Activated naive CD8-positive, alpha-beta T cell treated with anti-CD3 and anti-CD28 coated beads, Interleukin-2, amount 50 U/mL, for 24 hours (primary cell): ENCODE data around the gene LSP1.

Experiments used
- ATAC-seq: fragments of 150-1000 bp; cut with Tn5 transposase; one replicate; pipeline ENCODE4 v1.10.0; 2021
- DNase-seq: peaks from one replicate; pipeline ENCODE4 v3.0.0; 2021
- H3K27ac Mint-ChIP-seq: one replicate; pipeline ENCODE4 v1.8.0; 2021; ENCODE audit warnings: mild to moderate bottlenecking, mixed read lengths
- H3K27me3 Mint-ChIP-seq: one replicate; pipeline ENCODE4 v1.8.0; 2021; ENCODE audit warnings: mixed read lengths
- H3K36me3 Mint-ChIP-seq: one replicate; pipeline ENCODE4 v1.8.0; 2021; ENCODE audit warnings: low read depth, mixed read lengths
- H3K4me1 Mint-ChIP-seq: one replicate; pipeline ENCODE4 v1.8.0; 2021; ENCODE audit warnings: mixed read lengths
- H3K4me3 Mint-ChIP-seq: one replicate; pipeline ENCODE4 v1.8.0; 2021; ENCODE audit warnings: mild to moderate bottlenecking, moderate library complexity, mixed read lengths
- H3K9me3 Mint-ChIP-seq: one replicate; pipeline ENCODE4 v1.8.0; 2021; ENCODE audit warnings: mixed read lengths

LSP1 gene

DNA sequence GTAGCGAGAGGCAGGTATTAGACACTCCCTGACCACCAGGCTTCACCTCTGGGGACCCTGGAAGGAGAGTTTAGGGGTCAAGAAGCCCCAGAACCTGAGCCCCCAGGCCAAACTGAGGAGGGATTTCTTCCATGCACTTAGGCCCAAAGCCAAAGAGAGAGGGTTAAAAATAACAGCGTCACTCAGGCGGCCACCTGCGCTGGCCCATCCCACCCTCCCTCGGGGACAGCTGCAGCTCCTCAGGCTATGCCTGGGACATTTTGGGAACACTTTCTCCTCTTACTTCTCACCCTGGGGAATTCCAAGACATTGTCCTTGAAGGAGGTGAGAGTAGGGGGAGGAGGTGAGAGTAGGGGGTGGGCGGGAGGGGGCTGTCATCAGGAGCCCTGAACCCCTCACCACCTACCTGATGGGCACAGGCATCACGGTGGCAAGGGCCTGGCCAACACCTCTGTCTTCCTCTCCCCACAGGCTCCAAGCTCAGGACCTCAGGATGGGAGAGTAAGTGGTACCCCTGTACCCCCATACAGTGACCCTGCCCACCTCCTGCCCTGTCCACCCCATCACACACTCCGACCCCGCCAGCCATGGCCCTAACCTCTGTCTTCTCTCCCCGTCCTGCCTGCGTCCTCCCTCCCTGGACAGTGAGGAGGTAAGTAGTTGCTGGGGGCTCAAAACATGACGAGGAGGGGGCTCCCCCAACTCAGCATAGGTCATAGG lies 13.5 kb upstream of the LSP1 start:
- ATAC-seq, result no peak
- DNase-seq, result no peak
- Mint-ChIP-seq H3K4me1 (peaks cover 21% of the 10 kb centered on the region), H3K36me3 (no peaks in the 10 kb centered on the region), H3K27ac (no peak overlapping the region), H3K27me3 (no peaks in the 10 kb centered on the region), H3K4me3 (no peak overlapping the region), H3K9me3 (no peaks in the 10 kb centered on the region)

DNA sequence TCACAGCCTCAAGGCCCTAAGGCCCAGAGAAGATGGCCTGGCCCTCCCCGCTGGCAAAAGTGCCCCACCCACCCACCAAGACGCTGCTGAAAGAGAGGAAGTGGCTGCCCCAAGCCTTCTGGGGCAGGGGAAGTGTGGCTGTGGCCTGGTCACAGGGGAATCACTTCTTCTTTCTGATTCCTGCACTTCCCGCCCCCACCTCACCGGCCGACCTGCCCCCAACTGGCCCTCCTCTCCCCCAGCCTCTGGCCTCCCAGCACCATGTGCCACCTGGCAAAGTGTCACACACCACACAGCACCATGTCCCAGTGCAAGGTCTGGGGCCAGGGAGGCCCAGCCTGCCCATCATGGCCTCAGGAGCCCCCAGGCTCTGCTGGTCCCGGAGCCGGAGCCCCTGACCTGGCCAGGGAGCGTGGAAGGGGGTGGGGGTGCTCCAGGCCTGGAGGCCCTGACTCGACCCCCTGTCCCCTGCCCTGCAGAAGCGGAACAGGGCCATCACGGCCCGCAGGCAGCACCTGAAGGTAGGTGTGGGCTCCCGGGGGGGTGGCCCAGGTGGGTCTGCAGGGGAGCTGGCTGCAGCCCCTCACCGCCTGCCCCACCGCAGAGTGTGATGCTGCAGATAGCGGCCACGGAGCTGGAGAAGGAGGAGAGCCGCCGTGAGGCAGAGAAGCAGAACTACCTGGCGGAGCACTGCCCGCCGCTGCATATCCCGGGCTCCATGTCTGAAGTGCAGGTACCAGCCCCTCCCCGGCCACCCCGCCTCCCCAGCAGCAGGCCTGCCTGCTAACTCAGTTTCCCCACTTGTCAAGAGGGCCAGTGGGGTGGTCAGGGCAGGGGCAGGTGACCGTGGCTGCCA lies 12.7 kb upstream of the LSP1 start:
- no peaks in the 10 kb centered on the region for H3K36me3 Mint-ChIP-seq
- no peak for DNase-seq
- no peak overlapping the region for H3K27ac Mint-ChIP-seq
- H3K9me3 Mint-ChIP-seq, result no peaks in the 10 kb centered on the region
- peaks cover 29% of the 10 kb centered on the region for H3K4me1 Mint-ChIP-seq
- no peak overlapping the region for H3K4me3 Mint-ChIP-seq
- peak; percentile 2 for ATAC-seq
- H3K27me3 Mint-ChIP-seq, result no peaks in the 10 kb centered on the region

DNA sequence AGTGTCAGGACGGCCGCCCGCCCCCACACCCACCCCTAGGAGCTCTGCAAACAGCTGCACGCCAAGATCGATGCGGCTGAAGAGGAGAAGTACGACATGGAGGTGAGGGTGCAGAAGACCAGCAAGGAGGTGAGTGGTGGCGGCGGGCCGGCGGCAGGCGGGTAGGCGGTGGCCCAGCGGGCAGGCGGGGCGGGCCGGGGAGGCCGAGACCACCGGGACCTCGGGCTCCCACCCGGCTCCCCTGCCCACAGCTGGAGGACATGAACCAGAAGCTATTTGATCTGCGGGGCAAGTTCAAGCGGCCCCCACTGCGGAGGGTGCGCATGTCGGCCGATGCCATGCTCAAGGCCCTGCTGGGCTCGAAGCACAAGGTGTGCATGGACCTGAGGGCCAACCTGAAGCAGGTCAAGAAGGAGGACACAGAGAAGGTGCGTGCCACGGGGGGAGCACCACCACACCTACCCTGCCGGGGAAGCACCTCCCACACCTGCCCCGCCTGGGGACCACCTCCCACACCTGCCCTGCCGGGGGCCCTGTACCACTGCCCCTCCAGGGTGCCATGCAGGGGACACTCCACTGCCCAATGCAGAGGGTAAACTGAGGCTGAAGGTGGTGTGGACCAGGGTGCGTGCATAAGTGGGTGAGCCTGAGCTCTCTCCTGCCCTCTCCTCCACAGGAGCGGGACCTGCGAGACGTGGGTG lies 12.0 kb upstream of the LSP1 start:
- Mint-ChIP-seq H3K9me3 (no peaks in the 10 kb centered on the region), H3K36me3 (no peaks in the 10 kb centered on the region), H3K4me1 (peaks cover 37% of the 10 kb centered on the region), H3K27me3 (no peaks in the 10 kb centered on the region), H3K27ac (no peak overlapping the region), H3K4me3 (no peak overlapping the region)
- ATAC-seq (no peak), DNase-seq (no peak)

DNA sequence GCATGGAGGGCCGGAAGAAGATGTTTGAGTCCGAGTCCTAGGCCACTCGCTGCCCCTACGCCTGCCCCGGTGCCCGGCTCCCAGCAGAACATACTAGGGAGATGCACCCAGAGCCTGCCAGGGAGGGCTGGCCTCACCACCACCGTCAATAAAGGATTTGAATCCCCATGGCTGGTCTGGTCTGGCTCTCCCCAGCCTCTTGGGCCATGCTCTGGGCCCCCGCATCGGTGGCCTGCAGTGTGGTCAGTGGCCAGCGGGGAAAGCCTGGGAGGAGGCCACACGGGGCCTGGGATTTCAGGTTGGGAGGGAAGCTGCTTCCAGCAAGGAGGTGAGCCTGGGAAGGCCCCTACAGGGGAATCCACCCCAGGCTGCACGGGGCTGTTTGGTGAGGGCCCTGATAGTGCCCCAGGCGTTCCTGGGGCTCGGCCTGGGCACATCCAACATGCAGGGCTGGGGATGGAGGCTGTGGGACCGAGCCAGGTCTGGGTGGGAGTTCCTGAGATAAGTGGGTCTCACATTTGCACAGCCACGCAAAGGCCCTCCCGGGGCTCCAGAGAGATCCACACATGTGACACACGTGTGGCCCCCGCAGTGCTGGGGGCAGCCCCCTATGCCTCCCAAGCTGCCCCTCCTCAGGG lies 11.3 kb upstream of the LSP1 start:
- ATAC-seq (no peak), DNase-seq (no peak)
- no peaks in the 10 kb centered on the region for H3K36me3 Mint-ChIP-seq
- H3K9me3 Mint-ChIP-seq, result no peaks in the 10 kb centered on the region
- H3K27ac Mint-ChIP-seq, result no peak overlapping the region
- no peak overlapping the region for H3K4me3 Mint-ChIP-seq
- H3K27me3 Mint-ChIP-seq, result no peaks in the 10 kb centered on the region
- H3K4me1 Mint-ChIP-seq, result peaks cover 43% of the 10 kb centered on the region

DNA sequence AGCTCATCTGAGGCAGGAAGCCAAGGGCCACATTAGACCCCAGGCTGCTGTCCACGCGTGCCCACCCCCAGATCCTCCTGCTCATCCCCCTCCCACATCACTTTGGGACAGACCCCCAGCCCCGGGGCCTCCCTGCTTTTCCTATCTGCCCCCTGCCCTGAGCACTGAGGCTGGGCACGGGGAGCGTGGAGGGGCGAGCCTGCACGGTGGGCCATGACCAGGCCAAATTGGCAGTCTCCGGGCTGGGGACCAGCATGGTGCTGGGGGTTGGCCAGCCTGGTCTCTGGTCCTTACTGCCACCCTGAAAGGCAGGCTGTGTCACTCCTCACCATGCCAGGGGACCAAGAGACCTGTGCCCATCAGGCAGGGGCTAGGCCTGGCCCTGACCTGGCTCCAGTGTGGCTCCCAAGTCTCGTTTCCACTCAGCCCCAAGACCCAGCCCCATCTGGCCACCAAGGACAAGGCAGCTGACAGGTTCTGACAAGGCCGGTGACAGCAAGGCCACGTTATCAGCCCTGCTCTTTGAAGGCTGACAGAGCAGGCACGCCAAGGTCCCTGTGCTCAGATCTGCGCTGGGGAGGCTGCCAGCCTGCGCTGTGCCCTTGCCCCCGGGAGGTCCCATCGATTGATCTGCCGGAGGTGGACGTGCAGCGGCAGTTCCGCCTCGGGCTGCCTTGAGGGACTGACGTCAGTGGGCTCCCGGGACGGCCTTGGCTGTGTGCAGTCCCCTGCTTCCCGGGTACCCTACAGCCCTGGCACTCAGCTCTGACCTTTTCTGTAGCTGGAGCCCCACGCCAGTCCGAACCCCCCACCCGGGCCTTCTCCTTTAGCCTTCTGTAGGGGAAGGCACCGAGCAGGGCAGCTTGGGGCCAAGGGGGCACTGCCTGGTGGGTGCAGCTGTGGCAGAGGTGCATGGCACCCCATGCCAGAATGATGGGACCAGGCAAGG lies 10.5 kb upstream of the LSP1 start:
- no peak overlapping the region for H3K4me3 Mint-ChIP-seq
- no peak overlapping the region for H3K27ac Mint-ChIP-seq
- DNase-seq, result no peak
- no peaks in the 10 kb centered on the region for H3K9me3 Mint-ChIP-seq
- no peaks in the 10 kb centered on the region for H3K36me3 Mint-ChIP-seq
- no peak for ATAC-seq
- peaks cover 47% of the 10 kb centered on the region for H3K4me1 Mint-ChIP-seq
- H3K27me3 Mint-ChIP-seq, result no peaks in the 10 kb centered on the region

DNA sequence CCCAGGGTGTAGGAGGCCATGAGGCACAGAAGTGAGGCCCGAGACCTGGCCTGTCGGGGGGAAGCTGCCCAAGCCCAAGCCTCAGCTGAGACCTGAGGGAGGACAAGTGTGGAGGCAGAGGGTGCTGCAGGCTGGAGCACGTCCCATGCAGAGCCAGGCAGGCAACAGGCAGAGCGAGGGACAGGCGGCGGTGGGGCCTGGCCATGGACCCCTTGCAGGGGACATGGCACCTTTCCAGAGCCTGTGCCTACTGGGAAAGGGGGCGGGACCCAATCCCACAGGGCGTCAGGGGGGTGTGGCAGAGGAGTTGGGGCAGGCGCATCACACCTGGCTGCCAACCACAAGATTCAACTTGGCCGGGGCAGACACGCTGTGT lies 9.8 kb upstream of the LSP1 start:
- H3K4me1 Mint-ChIP-seq, result peaks cover 51% of the 10 kb centered on the region
- ATAC-seq, result no peak
- no peak overlapping the region for H3K27ac Mint-ChIP-seq
- H3K27me3 Mint-ChIP-seq, result no peaks in the 10 kb centered on the region
- DNase-seq, result no peak
- no peaks in the 10 kb centered on the region for H3K9me3 Mint-ChIP-seq
- no peak overlapping the region for H3K4me3 Mint-ChIP-seq
- no peaks in the 10 kb centered on the region for H3K36me3 Mint-ChIP-seq

DNA sequence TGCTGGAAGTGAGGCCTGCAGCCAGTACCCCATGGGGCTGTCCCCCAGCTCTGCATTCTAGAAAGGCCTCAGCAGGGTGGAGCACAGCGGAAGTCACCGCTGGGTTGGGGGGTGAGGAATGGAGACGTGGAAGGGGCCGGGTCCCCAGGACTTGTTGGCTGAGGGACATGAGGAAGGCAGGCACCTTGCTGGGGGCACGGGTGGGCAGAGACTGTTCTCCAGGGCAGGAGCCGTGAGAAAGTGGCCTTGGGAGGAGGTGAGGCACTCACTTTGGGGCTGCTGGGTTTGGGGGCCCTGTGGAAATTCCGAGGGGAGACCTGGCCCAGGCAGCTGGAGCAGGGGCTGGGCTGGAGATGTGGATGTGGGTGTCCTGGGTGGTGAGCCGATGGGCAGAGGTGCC lies 9.1 kb upstream of the LSP1 start:
- no peaks in the 10 kb centered on the region for H3K9me3 Mint-ChIP-seq
- DNase-seq, result no peak
- no peaks in the 10 kb centered on the region for H3K36me3 Mint-ChIP-seq
- no peak overlapping the region for H3K27ac Mint-ChIP-seq
- peak overlapping the region; percentile 36 for H3K4me3 Mint-ChIP-seq
- ATAC-seq, result no peak
- peaks cover 53% of the 10 kb centered on the region for H3K4me1 Mint-ChIP-seq
- H3K27me3 Mint-ChIP-seq, result no peaks in the 10 kb centered on the region

DNA sequence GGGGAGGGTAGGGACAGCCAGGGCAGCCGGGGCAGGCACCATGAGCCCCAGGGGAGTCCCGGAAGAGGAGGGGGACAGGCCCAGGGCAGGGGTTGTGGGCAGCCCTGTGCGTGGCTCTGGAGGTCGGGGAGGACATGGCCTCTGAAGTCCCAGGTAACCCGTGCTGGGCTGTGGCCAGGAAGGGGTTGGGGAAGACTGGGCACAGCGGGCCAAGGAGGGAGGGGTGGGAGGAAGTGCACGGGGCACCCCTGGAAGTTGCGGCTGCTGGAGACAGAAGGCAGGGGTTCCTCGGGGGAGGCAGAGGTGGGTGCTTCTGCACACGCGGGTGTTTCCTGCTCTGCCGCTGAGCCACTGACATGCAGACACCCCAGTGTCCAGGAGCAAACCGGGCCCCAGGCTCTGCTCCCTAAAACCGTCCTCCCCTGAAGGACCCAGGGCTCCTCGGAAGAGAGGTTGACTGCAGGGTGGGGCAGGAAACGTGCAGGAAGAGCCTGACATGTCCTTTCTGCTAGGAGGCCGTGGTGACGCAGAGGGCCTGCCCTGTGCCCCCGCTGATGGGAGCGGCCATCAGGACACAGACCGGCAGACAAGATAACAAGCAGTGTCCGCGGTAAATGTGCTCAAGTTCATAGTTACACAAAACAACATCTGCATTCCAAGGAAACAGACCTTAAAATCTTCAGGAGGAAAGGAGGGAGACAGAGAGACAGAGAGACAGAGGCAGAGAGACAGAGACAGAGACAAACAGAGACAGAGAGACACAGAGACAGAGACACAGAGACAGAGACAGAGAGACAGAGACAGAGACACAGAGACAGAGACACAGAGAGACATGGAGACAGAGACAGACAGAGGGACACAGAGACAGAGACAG lies 8.4 kb upstream of the LSP1 start:
- DNase-seq, result peak; percentile 51
- H3K36me3 Mint-ChIP-seq, result no peaks in the 10 kb centered on the region
- H3K4me1 Mint-ChIP-seq, result peaks cover 60% of the 10 kb centered on the region
- peak; percentile 44 for ATAC-seq
- no peaks in the 10 kb centered on the region for H3K27me3 Mint-ChIP-seq
- H3K9me3 Mint-ChIP-seq, result no peaks in the 10 kb centered on the region
- H3K4me3 Mint-ChIP-seq, result peak overlapping the region; percentile 57
- peak overlapping the region; percentile 78 for H3K27ac Mint-ChIP-seq

DNA sequence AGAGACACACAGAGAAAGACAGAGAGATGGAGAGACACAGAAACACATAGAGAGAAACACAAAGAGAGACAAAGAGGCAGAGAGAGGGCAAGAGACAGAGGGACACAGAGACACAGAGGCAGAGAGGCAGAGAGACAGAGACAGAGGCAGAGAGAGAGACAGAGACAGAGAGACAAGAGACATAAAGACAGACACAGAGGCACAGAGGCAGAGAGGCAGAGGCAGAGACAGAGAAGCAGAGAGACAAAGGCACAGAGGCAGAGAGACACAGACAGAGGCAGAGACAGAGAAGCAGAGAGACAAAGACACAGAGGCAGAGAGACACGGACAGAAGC lies 7.8 kb upstream of the LSP1 start:
- Mint-ChIP-seq H3K4me1 (peaks cover 60% of the 10 kb centered on the region), H3K36me3 (no peaks in the 10 kb centered on the region), H3K27ac (peak overlapping the region; percentile 78), H3K27me3 (no peaks in the 10 kb centered on the region), H3K4me3 (peak overlapping the region; percentile 57), H3K9me3 (no peaks in the 10 kb centered on the region)
- DNase-seq, result no peak
- no peak for ATAC-seq

DNA sequence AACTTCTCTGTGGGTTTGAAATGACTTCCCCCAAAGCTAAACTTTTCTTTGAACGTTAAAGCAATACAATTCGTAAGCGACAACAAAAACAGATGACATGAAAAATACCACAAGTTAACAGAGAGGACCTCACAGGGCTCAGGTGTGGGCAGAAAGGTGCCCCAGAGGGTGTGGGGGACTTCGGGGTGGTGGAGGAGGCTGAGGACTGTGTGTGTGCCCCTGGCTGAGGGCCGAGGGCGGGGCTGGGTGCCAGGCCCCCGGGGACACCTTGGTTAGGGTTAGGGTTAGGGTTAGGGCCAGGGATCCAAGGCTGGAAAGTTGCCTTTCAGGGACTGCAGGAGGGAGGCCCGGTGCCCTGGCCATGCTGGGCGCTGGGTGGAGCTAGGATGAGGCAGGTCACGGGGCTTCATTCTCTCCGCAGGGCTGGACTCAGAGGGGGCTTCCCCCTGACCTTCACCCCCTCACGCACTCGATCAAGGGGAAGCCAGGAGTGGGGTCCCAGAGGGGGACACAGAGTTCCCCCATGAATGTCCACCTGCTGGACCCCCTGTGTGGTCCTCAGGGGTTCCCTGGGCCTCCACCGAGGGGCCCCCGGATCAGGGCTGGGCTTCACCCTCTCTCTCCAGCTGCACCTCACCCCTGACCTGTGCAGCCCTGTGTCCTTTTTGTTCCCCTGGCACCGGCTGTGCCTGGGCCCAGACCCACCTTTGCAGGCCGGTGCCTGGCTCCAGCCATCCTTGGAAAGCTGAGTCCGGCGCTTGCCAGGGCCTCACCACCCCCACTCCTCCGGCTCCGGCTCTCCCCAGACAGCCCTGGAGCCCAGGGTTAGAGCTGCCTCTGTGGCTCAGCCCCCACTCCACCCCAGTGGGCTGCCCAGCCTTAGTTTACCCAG lies 7.1 kb upstream of the LSP1 start:
- Mint-ChIP-seq H3K27me3 (no peaks in the 10 kb centered on the region), H3K36me3 (no peaks in the 10 kb centered on the region), H3K4me1 (peaks cover 68% of the 10 kb centered on the region), H3K4me3 (peak overlapping the region; percentile 57), H3K9me3 (no peaks in the 10 kb centered on the region), H3K27ac (peak overlapping the region; percentile 78)
- ATAC-seq, result no peak
- DNase-seq, result no peak

DNA sequence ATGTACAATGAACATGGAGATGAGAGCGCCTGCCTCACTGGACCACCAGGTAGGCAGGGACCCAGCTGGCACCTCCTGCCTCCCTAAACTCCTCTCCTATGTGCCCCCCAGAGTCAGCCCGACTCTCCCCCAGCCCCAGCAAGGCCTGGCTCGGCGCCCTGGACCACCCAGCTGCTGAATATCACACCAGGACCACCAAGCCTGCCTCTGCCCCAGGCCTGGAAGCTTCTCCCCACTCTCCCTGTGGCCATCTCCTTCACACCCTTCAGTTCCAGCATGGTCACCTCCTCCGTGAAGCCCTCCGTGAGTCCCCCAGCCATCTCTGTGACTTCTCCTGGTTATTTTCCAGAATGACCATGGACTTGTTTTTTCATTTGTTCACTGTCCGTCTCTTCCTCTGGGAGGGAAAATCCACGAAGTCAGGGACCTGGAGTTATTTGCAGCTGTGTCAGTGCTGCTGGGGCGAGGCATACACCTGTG lies 6.4 kb upstream of the LSP1 start:
- H3K27me3 Mint-ChIP-seq, result no peaks in the 10 kb centered on the region
- no peaks in the 10 kb centered on the region for H3K9me3 Mint-ChIP-seq
- no peak overlapping the region for H3K27ac Mint-ChIP-seq
- H3K4me1 Mint-ChIP-seq, result peaks cover 75% of the 10 kb centered on the region
- H3K36me3 Mint-ChIP-seq, result no peaks in the 10 kb centered on the region
- no peak for ATAC-seq
- peak overlapping the region; percentile 52 for H3K4me3 Mint-ChIP-seq
- DNase-seq, result no peak

DNA sequence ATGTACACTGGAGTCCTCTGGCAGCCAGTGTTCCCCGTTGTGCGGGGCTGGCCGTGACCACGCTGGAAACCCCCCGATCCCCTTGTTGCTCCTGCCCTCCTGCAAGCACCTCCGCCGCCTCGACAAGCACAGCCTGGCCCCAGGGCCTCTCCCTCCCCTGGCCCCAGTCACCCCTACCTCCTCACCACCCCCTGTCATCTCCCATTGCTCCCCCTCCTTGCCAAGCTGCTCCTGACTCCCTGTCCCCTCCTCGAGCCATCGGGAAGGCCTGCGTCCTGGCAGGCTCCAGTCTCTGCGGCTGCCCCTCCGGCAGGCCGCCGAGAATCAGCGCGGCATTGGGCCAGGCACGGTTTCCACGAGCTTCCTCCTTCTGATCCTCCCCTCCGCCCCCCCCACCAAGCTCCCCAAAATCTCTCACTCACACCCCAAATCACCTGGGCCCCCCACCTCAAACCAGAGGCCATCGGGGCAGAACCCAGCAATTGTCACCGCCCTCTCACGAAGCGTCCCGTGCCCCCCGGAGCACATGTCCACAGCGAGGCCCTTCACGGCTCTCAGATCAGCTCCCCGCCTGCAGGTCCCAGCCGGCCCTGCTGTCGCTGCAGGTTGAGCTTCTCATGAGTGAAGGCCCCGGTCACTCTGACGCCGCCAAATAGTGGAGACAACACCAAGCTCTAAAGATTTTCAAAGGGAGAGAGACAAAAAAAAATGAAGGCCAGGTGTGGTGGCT lies 5.7 kb upstream of the LSP1 start:
- Mint-ChIP-seq H3K4me3 (no peak overlapping the region), H3K4me1 (peaks cover 80% of the 10 kb centered on the region), H3K36me3 (no peaks in the 10 kb centered on the region), H3K9me3 (no peaks in the 10 kb centered on the region), H3K27me3 (no peaks in the 10 kb centered on the region), H3K27ac (no peak overlapping the region)
- no peak for ATAC-seq
- DNase-seq, result no peak
